IMR-90 (cell line): ENCODE measurements around the gene DPF3. TPM values are rescaled to one million over a fixed set of nuclear protein-coding genes. Genes with fewer than 3 reads are reported as not detected.
A peak's percentile ranks its signal among the peaks of the same experiment; 100 is the strongest.

ENCODE experiments used
- ATAC-seq: fragments of 200-7000 bp; cut with Tn5 transposase; 2 replicates; pipeline ENCODE4 v1.9.1; 2020; ENCODE audit warnings: low read depth, mild to moderate bottlenecking, moderate library complexity
- BruUV-seq: library from RNA; stranded (reverse); fragments of 400-500 nt; replicated peaks from 2 replicates; lab custom pipeline; 2021; lab: Mats Ljungman, UMichigan
- CTCF ChIA-PET: fragments of 300-600 bp; formaldehyde crosslinking; extraction: SDS; loops from one replicate; lab custom pipeline; 2021; ENCODE audit warnings: antibody characterized with exemption; lab: Yijun Ruan, JAX
- POLR2A ChIA-PET: fragments of 300-600 bp; sonication (Branson Sonifier 250); formaldehyde crosslinking; loops from one replicate; lab custom pipeline; 2022; ENCODE audit warnings: antibody characterized with exemption; ENCODE audit not compliant: unreplicated experiment; lab: Charles Lee
- DNase-seq: peaks from one replicate; pipeline ENCODE4 v3.0.0; 2013
- H2AFZ ChIP-seq: replicated peaks from 2 replicates; pipeline ENCODE3; 2013; ENCODE audit warnings: low read length, mild to moderate bottlenecking; ENCODE audit not compliant: poor library complexity
- H2AK5ac ChIP-seq: 2 replicates; pipeline ENCODE4 v1.6.1; 2013; ENCODE audit warnings: low read depth, low read length, inconsistent platforms
- H2AK9ac ChIP-seq: replicated peaks from 2 replicates; pipeline ENCODE3; 2013; ENCODE audit warnings: mild to moderate bottlenecking, low read depth, low read length, moderate library complexity; ENCODE audit not compliant: poor library complexity
- H2BK120ac ChIP-seq: 2 replicates; pipeline ENCODE4 v1.6.1; 2013; ENCODE audit warnings: low read depth, low read length, inconsistent platforms
- H2BK15ac ChIP-seq: 3 replicates; pipeline ENCODE4 v1.6.1; 2013; ENCODE audit warnings: low read depth, low read length, inconsistent platforms
- H2BK20ac ChIP-seq: 2 replicates; pipeline ENCODE4 v1.6.1; 2013; ENCODE audit warnings: low read depth, mild to moderate bottlenecking, inconsistent platforms, low read length, moderate library complexity
- H2BK5ac ChIP-seq: 2 replicates; pipeline ENCODE4 v1.6.1; 2013; ENCODE audit warnings: mild to moderate bottlenecking, low read depth, low read length, inconsistent platforms; ENCODE audit not compliant: poor library complexity, severe bottlenecking
- H3K14ac ChIP-seq: replicated peaks from 2 replicates; pipeline ENCODE4 v1.6.1; 2013; ENCODE audit warnings: low read depth, low read length, inconsistent platforms
- H3K18ac ChIP-seq: 2 replicates; pipeline ENCODE4 v1.6.1; 2013; ENCODE audit warnings: low read depth, low read length, control low read depth
- H3K23ac ChIP-seq: 2 replicates; pipeline ENCODE4 v1.6.1; 2013; ENCODE audit warnings: low read depth, low read length, inconsistent platforms
- H3K27ac ChIP-seq: 2 replicates; pipeline ENCODE4 v1.5.1; 2013; ENCODE audit warnings: mild to moderate bottlenecking, control low read depth, low read length; ENCODE audit not compliant: insufficient read depth
- H3K27me3 ChIP-seq: 2 replicates; pipeline ENCODE4 v1.6.1; 2013; ENCODE audit warnings: low read length; ENCODE audit not compliant: control insufficient read depth, insufficient read depth
- H3K36me3 ChIP-seq: 2 replicates; pipeline ENCODE4 v1.6.1; 2013; ENCODE audit warnings: low read length, mixed read lengths; ENCODE audit not compliant: control insufficient read depth, insufficient read depth
- H3K4ac ChIP-seq: 2 replicates; pipeline ENCODE4 v1.6.1; 2013; ENCODE audit warnings: low read depth, low read length, inconsistent platforms
- H3K4me1 ChIP-seq: 2 replicates; pipeline ENCODE4 v1.6.1; 2013; ENCODE audit warnings: low read length, mixed read lengths; ENCODE audit not compliant: control insufficient read depth, insufficient read depth
- H3K4me2 ChIP-seq: 2 replicates; pipeline ENCODE4 v1.6.1; 2013; ENCODE audit warnings: low read depth, mild to moderate bottlenecking, control low read depth, low read length, moderate library complexity
- H3K4me3 ChIP-seq: 2 replicates; pipeline ENCODE4 v1.5.1; 2013; ENCODE audit warnings: low read depth, mild to moderate bottlenecking, control low read depth, low read length, moderate library complexity; ENCODE audit not compliant: insufficient read depth
- H3K56ac ChIP-seq: 2 replicates; pipeline ENCODE4 v1.6.1; 2013; ENCODE audit warnings: low read length, inconsistent platforms; ENCODE audit not compliant: insufficient read depth; ENCODE audit errors: extremely low read depth
- H3K79me1 ChIP-seq, 2 experiments: 2 replicates each; pipeline ENCODE4 v1.6.1; 2013; ENCODE audit warnings: low read length in 2 of 2, inconsistent platforms in 1 of 2, low read depth in 1 of 2
- H3K9ac ChIP-seq: 2 replicates; pipeline ENCODE4 v1.6.1; 2013; ENCODE audit warnings: low read depth, low read length, control low read depth
- H3K9me1 ChIP-seq: 2 replicates; pipeline ENCODE4 v1.6.1; 2013; ENCODE audit warnings: low read length, inconsistent platforms; ENCODE audit not compliant: insufficient read depth
- H3K9me3 ChIP-seq: 2 replicates; pipeline ENCODE4 v1.6.1; 2013; ENCODE audit warnings: low read length; ENCODE audit not compliant: control insufficient read depth, insufficient read depth
- H4K20me1 ChIP-seq: 2 replicates; pipeline ENCODE4 v1.6.1; 2013; ENCODE audit warnings: low read length, inconsistent platforms; ENCODE audit not compliant: insufficient read depth
- H4K5ac ChIP-seq: 2 replicates; pipeline ENCODE4 v1.6.1; 2013; ENCODE audit warnings: mild to moderate bottlenecking, low read depth, low read length, control low read depth
- H4K8ac ChIP-seq, 2 experiments: 2 replicates each; pipeline ENCODE4 v1.6.1; 2013; ENCODE audit warnings: low read depth in 2 of 2, low read length in 2 of 2, control low read depth in 1 of 2, inconsistent platforms in 1 of 2
- H4K91ac ChIP-seq: 2 replicates; pipeline ENCODE4 v1.6.1; 2013; ENCODE audit warnings: low read depth, low read length, inconsistent platforms; ENCODE audit not compliant: insufficient read depth
- BHLHE40 ChIP-seq: fragments of 150-350 bp; IDR thresholded peaks from 2 replicates; pipeline ENCODE4 v1.6.1; 2016; ENCODE audit warnings: mild to moderate bottlenecking, low read depth, low read length
- CEBPB ChIP-seq: IDR thresholded peaks from 2 replicates; pipeline ENCODE4 v1.6.1; 2012; ENCODE audit warnings: low read depth, low read length, improper control_type of control experiment
- CHD1 ChIP-seq: IDR thresholded peaks from 2 replicates; pipeline ENCODE4 v1.6.1; 2012; ENCODE audit warnings: low read depth, low read length, improper control_type of control experiment
- CTCF ChIP-seq: conservative IDR thresholded peaks from 2 replicates; pipeline ENCODE4 v1.5.1; 2012; ENCODE audit warnings: mild to moderate bottlenecking, low read depth, low read length, improper control_type of control experiment
- ELK1 ChIP-seq: fragments of 150-350 bp; IDR thresholded peaks from 2 replicates; pipeline ENCODE4 v1.6.1; 2016; ENCODE audit warnings: low read depth, mild to moderate bottlenecking, low read length, moderate library complexity, borderline replicate concordance
- FOS ChIP-seq: fragments of 150-350 bp; IDR thresholded peaks from 2 replicates; pipeline ENCODE4 v1.6.1; 2016; ENCODE audit warnings: low read depth, low read length
- MAFK ChIP-seq: IDR thresholded peaks from 2 replicates; pipeline ENCODE4 v1.6.1; 2012; ENCODE audit warnings: low read depth, low read length, improper control_type of control experiment
- MXI1 ChIP-seq: IDR thresholded peaks from 2 replicates; pipeline ENCODE4 v1.6.1; 2012; ENCODE audit warnings: low read depth, mild to moderate bottlenecking, low read length, moderate library complexity, borderline replicate concordance
- NFE2L2 ChIP-seq: fragments of 150-350 bp; IDR thresholded peaks from 2 replicates; pipeline ENCODE4 v1.6.1; 2016; ENCODE audit warnings: low read depth, mild to moderate bottlenecking, low read length
- POLR2A ChIP-seq: IDR thresholded peaks from 2 replicates; pipeline ENCODE4 v1.6.1; 2012; ENCODE audit warnings: mild to moderate bottlenecking, low read depth, low read length
- RAD21 ChIP-seq: IDR thresholded peaks from 2 replicates; pipeline ENCODE4 v1.6.1; 2012; ENCODE audit warnings: low read length, improper control_type of control experiment
- RFX5 ChIP-seq: IDR thresholded peaks from 2 replicates; pipeline ENCODE4 v1.8.0; 2012; ENCODE audit warnings: low read depth, mild to moderate bottlenecking, low read length, moderate library complexity
- SMC3 ChIP-seq: fragments of 150-350 bp; IDR thresholded peaks from 2 replicates; pipeline ENCODE4 v1.6.1; 2016; ENCODE audit warnings: low read depth, mild to moderate bottlenecking, antibody characterized with exemption, low read length, moderate library complexity
- USF2 ChIP-seq: fragments of 150-350 bp; IDR thresholded peaks from 2 replicates; pipeline ENCODE4 v1.6.1; 2017; ENCODE audit warnings: mild to moderate bottlenecking, antibody characterized with exemption, low read length, low read depth
- WGBS, 2 experiments: methylation state at CpG; one replicate each; pipeline versions ENCODE4 v1.1.5 to v1.1.7; 2013; ENCODE audit warnings: missing lambda C conversion rate in 2 of 2; ENCODE audit not compliant: insufficient read length in 1 of 2; ENCODE audit errors: extremely low coverage in 2 of 2; 5-methylcytosine and 5-hydroxymethylcytosine counted together
- dilution Hi-C: fragments of 300-500 bp; cut with HindIII; formaldehyde crosslinking; loops from one replicate; pipeline ENCODE4 v1.14.3; 2018; ENCODE audit warnings: low sequenced_read_pairs; ENCODE audit not compliant: unreplicated experiment
- in situ Hi-C: fragments of 300-500 bp; cut with MboI; formaldehyde crosslinking; loops from 3 replicates; pipeline ENCODE4 v1.14.3; 2019; ENCODE audit warnings: low sequenced_read_pairs, inconsistent platforms, mixed read lengths
- intact Hi-C: fragments of 100-400 bp; cut with micrococcal nuclease; formaldehyde crosslinking; loops from 2 replicates; pipeline ENCODE4 v1.10.0; 2022
- polyA plus RNA-seq, 3 experiments: library from polyadenylated mRNA; depleted of rRNA; stranded (reverse); fragments of >200 nt; gene quantifications; 2 replicates each; pipeline ENCODE4 v1.2.3, GENCODE V29; 2012; ENCODE audit warnings: low replicate concordance in 1 of 3
- total RNA-seq: library from RNA; depleted of rRNA; stranded (reverse); fragments of >200 nt; gene quantifications from 2 replicates; pipeline ENCODE4 v1.2.3, GENCODE V29; 2012

Gene DPF3
- total and polyA plus RNA-seq, 2 of the 4 experiments (the other 2 are of a cell fraction) = 30.5 to 32.8 TPM

GRCh38 chr14:72583316-72584272 lies 310.3 kb downstream of the DPF3 start:
- H4K8ac ChIP-seq = no peak overlapping the region
- no peak for ATAC-seq
- dilution Hi-C loops = no loop called here
- H4K20me1 ChIP-seq = no peaks in the 10 kb centered on the region
- no peak overlapping the region for H4K5ac ChIP-seq
- H4K91ac ChIP-seq = no peak overlapping the region
- H3K18ac ChIP-seq = no peak overlapping the region
- no peak overlapping the region for H3K23ac ChIP-seq
- peak; percentile 29 for DNase-seq
- no peak overlapping the region for H2BK20ac ChIP-seq
- H3K79me1 ChIP-seq = no peaks in the 10 kb centered on the region
- H3K27me3 ChIP-seq = 0 out of 2 replicates have a peak, but pooled peaks cover 2% of the 10 kb centered on the region
- H2AK5ac ChIP-seq = no peak overlapping the region
- no peak overlapping the region for H3K4ac ChIP-seq
- no peaks in the 10 kb centered on the region for H3K9me1 ChIP-seq
- H3K4me2 ChIP-seq = no peak overlapping the region
- 100% methylated on average over 1 of the region's 5 CpGs; no CpG with 5 or more reads in 1 of the 2 experiments for WGBS, 2 experiments
- no peaks in the 10 kb centered on the region for H3K4me1 ChIP-seq
- H2BK120ac ChIP-seq = no peak overlapping the region
- no peak overlapping the region for H2AFZ ChIP-seq
- no peak overlapping the region for H2BK5ac ChIP-seq
- H3K27ac ChIP-seq = no peak overlapping the region
- no peak overlapping the region for H3K4me3 ChIP-seq
- H3K56ac ChIP-seq = no peak overlapping the region
- ChIA-PET CTCF (interaction anchor here (0.7 kb wide), 1 partner anchor 62 kb away, joined by 3 read pairs; no protein-coding TSS in a partner anchor), POLR2A (no interaction called here)
- in situ Hi-C loops = no loop called here
- H3K9me3 ChIP-seq = 0 out of 2 replicates have a peak, but pooled peaks cover 2% of the 10 kb centered on the region
- intact Hi-C loops = no loop called here
- H3K9ac ChIP-seq = no peak overlapping the region
- no TSS peak for BruUV-seq
- H2AK9ac ChIP-seq = no peak overlapping the region
- no peak overlapping the region for H2BK15ac ChIP-seq
- H3K14ac ChIP-seq = no peak overlapping the region
- no peaks in the 10 kb centered on the region for H3K36me3 ChIP-seq
- TF ChIP-seq MXI1 = no peak
- TF ChIP-seq USF2 = no peak
- TF ChIP-seq SMC3 = no peak
- no peak for TF ChIP-seq CTCF
- TF ChIP-seq RFX5 = no peak
- TF ChIP-seq FOS = no peak
- no peak for TF ChIP-seq BHLHE40
- TF ChIP-seq RAD21 = no peak
- no peak for TF ChIP-seq POLR2A
- no peak for TF ChIP-seq MAFK
- no peak for TF ChIP-seq ELK1
- TF ChIP-seq CHD1 = no peak
- TF ChIP-seq CEBPB = no peak
- TF ChIP-seq NFE2L2 = no peak
